ENCODE data around the gene PRDM16.

Gene PRDM16

DNA sequence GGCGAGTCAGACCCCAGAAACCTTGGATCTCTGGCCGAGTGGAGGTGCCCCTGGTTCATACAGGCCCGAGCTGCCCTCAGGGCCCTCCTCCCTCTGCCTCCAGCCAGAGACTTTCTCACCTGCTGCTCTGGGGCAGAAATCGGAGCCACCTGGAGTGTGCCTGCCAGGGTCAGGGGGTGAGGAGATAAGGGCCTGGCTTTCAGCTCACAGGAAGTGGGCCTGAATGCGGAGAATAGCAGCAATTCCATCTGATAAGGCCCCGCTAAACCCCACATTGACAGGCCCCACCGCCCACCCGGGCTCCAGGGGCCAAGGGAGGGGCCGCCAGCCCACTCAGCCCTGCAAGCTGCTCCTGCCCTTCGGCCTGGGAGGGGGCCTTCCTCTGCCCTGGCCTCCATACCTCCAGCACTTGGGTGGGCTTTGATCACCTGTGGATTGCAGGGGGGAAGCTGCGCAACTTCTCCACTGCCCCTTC is 261.8 kb downstream of the PRDM16 start:
- DNase-seq: no peak

DNA sequence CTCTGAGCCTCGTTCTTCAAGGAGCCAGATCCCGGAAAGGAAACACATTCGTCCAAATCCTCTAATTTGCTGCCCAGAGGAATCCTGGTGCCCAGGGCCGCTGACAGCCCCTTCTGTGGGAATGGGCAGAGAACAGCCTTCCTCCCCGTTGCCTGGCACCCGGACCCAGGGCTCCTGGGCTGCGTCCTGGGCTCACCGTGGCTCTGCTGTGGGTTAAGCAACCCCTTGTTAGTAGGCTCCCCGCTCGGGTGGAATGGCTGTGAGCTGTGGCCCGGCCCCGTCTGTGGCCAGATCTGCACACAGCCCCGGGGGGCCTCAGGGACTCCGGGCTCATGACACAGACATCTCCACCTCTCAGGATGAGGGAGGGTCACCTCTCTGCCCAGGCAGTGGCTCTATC is 262.6 kb downstream of the PRDM16 start:
- DNase-seq: no peak

DNA sequence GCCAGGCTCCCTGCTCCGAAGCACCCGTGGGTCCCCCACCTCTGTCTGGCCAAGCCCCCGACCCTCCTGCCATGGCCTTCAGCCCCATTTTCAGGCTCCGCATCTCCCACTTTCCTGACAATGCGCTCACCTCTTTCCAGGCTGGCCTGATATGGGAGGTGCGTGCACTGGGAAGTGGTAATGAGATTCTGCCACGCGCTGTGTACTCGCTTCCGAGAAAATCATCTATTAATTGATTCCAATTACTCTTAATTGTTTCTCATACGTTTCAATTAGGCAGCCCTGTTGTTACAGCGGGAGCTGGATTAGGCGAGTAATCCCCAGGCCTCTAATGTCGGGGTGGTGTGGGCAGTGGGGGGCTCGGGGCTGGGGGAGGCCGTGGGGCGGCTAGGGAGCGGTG is 263.0 kb downstream of the PRDM16 start:
- no peak for DNase-seq

DNA sequence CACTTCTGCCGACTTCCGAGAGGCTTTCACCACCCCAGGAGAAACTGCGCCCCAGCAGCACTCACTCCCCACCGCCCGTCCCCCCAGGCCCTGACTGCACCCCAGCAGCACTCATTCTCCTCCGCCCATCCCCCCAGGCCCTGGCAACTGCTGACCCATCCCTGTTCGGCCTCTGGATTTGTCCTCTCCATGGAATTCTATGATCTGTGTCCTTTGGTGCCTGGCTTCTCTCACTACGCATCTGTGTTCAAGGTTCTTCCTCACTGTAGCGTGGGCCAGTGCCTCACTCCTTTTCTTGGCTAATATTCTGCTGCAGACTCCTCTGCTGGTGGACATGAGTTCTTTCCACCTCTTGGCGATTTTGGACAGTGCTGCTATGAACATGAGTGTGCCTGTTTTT is 263.7 kb downstream of the PRDM16 start:
- no peak for DNase-seq

DNA sequence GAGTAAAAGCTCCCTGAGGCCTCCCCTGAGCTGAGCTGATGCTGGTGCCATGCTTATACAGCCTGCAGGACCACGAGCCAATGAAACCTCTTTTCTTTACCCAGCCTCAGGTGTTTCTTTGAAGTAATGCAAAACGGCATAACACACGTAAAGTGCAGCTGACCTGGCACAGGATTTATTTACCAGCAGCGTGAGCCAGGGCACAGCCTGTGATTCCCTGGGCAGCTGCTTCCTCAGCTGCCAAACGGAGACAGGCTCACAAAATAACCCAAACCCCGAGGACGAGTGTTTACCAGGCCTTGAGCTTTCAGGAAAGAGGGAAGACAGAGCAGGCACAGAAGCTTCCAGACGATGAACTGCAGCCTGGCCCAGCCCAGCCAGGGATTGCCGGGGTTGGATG is 264.9 kb downstream of the PRDM16 start:
- no peak for DNase-seq

DNA sequence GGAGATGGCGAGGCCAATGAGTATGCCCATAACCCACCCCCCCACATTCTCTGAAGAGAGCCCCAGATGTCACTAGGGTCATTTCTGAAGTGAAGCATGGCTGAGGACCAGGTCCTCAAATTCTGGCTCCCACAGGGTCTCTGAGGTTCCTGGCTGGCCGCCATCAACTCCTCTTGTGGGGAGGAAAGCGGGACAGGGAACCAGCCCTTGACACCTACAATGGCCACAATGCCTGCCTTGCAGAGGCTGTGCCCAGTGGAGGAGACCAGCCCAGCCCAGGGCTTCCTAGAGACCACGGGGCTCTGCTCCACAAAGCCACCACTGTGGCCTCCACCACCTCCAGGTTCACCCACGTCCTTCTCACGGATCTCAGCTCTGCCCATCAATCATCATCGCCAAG is 265.4 kb downstream of the PRDM16 start:
- DNase-seq: no peak

DNA sequence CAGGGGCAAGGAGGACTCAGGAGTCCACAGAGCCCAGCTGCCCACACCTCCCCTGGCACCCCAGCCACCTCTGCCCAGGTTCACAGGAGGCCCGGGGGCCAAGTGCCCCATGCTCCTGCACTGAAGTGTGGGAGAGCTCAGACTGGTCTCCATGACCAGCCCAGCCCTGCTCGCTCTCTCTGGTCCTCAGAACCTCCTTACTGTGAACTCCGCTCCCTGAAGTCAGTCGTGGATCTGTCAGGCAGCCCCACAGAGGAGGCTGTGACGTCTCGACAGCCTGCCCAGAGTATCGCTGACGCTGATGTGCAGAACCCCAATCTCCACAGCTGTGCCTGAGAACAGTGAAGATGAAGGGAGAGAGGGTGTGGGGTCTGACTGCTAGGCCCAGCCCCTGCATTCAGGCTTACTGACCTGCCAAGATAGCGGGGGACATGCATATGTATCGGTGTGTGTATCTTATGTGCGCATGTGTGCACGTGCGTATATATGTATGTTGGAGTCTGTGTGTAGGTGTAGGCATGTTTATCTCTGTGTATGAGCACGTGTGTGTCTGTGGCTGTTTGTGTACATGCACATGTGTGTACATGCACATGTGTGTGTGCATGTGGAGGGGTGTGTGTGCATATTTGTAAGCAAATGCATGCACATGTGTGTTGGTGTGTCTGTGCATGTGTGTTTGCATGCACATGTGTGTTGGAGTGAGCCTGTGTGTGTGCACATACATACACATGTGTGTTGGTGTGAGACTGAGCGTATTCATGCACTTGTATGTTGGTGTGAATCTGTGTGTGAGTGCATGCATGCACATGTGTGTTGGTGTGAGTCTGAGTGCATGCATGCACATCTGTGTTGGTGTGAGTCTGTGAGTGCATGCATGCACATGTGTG is 267.0 kb downstream of the PRDM16 start:
- no peak for DNase-seq

DNA sequence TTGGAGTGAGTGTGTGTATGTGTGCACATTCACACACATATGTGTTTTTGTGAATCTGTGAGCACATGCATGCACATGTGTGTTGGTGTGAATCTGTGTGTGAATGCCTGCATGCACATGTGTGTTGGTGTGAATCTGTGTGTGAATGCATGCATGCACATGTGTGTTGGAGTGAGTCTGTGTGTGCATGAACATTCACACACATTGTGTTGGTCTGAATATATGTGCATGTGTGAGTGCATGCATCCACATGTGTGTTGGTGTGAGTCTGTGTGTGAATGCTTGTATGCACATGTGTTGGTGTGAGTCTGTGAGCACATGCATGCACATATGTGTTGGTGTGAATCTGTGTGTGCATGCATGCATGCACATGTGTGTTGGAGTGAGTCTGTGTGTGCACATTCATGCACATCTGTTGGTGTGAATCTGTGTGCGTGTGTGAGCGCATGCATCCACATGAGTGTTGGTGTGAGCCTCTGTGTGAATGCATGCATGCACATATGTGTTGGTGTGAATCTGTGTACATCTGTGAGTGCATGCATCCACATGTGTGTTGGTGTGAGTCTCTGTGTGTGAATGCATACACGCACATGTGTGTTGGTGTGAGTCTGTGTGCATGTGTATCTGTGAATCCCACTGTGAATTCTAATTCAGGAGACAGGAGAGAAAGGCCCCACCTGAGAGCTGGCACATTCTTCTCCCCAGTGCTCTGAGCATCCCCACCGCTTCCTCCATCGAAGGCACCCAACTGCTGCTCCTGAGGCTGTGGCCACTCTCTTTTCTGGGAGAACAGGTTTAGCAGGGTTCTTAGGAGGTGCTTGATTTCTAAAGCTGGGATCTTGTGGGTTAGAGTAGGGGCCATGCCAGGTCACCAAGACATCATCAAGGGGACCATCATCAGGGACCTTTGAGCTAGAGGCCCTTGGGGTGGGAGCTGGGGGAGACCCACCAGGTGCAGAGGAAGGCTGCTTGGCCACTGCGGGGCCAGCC is 267.9 kb downstream of the PRDM16 start:
- DNase-seq: no peak

DNA sequence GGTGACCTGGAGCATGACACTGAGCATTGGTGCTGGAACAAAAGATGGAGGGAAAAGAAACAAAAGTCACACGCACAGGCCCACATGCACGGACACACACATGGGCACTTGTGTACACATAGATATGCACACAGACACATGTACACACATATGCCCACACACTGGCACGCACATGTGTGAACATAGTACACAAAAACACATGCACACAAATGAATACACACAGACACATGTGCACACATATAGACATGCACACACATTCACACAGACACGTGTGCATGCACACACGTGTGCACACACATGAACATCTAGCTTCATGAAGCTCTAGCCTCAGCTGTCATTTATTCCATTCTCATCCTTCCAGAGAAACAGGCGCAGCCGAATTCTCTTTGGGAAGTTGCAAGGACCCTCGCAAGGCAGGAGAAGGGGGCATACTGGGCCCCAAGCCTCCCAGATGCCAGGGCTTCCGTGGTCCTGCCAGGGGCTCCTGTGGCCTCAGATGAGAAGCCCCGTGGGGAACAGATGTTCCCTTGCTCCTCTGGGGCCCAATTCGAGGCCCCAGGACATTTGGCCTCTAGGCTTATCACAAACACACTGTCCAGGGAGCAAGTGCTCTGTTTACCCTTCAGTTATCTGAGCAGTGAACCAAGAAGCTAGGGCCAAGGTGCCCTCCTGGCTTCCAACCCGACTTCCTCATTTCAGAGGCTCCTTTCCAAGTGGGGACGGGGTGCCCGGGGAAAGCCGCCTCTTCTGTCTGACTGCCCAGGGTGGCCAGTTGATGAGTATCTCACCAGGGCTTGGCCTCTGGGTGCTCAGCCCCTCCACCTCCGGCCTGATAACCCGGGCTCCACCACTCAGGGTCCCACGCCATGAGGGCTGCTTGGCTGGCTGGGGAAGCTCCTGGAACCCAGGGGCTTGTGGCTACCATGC is 269.1 kb downstream of the PRDM16 start:
- DNase-seq: no peak

DNA sequence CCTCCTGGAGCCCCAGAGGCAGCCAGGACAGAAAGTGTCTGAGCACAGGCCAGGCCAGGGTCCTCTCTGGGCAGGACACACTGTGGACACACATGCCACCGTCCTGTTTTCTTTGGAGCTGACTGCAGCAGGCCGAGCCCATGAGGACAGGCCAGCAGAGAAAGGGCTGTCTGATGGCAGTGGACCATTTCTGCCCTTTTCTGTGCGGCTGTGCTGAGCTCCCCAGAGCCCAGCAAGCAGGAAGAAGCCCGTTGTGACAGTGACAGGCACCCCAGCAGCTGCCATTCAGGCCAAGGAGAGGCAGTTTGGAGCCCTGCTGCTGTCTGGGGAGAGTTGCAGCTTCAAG is 269.7 kb downstream of the PRDM16 start:
- DNase-seq: no peak

DNA sequence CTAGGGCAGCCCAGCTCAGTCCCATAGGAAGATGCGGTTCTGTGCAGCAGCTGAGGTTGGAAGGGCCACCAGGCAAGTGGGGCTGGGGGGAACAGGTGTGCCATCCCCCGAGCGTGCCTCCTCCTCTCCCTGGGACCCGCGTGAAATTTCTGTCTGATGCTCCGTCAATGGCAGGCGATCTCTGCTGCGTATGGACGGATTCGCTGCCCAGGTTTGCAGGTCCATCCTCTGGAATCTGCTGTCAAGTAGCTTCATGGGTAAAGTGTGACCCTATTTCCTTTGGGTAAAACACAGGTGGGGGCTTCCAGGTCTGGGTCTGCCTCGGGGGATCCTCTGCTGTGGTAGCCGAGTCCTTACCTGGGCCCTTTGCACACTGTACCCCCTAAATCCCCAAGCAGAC is 270.9 kb downstream of the PRDM16 start:
- DNase-seq: no peak

DNA sequence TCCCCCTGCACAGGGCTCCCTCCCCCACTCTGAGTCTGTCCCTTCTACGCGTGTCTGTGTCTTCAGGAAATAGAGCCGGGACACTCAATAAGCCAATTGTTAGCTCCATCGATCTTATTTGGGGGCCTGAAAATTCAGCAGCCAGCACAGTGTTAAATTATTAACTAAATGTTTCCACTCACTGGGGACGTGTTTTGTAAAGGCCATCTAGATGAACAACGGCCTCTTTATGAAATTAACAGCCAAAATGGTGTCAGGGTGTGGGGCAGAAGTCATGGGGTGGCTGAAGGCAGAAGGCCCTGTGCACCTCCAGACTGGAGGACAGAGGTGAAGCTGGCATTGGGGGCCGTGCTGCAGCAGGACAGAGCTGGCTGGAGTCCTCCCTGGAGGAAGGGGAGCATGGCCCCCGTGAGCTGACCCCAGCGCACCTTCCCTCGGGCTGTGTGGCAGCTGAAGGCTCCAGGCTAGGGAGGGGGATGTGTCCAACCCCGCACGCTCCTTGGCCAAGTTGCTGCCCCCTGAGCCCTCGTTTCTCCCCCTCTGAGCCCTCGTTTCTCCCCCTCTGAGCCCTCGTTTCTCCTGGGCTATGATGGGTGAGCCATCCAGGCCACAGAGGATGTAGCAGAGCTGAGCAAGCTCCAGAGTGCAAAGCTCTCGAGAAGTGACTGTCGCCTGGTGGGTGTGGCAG is 271.7 kb downstream of the PRDM16 start:
- DNase-seq: no peak

DNA sequence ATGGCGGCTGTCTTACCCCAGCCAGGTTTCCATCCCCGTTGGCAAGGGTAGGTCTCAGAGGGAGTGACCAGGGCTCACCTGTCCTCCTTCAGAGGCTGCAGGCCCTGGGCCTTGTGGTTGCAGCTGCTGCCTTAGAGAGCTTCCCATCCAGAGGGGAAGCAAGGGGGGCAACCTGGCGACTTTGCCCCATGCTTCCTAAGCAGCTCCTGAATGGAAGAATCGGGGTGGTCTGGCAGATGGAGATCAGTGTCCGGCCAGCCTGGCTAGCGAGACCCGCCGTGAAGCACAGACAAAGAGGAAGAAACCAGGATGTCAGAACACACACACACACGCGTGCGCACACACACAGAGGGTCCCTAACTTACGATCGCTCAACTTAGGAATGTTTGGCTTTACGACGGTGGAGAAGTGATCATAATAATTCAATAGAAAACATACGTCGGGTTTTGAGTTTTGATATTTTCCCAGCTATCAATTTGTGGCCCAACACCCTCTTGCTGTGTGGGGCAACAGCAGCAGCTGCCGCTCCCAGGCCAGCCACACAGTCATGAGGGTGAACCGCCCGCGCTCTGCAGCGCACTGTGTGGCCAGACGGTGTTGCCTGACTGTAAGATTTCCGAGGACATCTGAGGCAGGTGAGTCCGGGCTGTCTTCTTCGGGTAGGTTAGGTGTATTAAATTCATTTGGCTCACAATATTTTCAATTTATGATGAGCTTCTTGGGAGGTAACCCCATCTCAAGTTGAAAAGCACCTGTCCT is 272.4 kb downstream of the PRDM16 start:
- no peak for DNase-seq

DNA sequence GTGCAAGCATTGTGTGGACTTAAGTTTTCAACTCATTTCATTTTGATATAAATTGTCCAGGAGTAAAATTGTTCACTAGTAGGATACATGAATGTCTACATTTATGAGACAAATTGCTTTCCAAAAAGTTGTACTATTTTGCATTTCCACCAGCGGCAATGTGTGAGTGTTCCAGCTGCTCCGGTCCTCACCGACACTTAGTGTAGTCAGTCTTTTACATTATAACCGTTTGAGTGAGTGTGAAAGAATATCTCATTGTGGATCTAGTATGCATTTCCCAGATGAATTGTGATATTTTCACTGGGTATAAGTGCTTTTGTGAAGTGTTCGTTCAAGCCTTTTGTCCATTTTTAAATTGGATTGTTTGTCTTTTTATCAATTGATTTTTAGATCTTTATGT is 274.0 kb downstream of the PRDM16 start:
- DNase-seq: no peak

DNA sequence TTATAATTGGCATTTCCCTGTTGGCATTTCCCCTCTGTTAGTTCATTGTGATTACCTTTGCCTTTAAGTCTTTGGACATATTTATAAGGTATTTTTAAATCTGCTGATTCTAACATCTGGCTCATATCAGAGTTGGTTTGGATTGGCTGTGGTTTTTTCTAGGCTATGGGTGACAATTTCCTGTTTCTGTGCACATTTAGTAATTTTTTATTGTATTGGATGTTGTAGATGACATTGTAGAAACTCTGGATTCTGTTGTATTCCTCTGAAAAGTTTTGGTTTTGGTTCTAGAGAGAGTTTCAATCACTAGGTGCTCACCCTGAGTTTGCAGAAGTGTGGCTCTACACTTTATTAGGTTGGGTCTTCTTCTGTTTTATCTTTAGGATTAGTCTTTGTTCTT is 275.4 kb downstream of the PRDM16 start:
- DNase-seq: no peak

DNA sequence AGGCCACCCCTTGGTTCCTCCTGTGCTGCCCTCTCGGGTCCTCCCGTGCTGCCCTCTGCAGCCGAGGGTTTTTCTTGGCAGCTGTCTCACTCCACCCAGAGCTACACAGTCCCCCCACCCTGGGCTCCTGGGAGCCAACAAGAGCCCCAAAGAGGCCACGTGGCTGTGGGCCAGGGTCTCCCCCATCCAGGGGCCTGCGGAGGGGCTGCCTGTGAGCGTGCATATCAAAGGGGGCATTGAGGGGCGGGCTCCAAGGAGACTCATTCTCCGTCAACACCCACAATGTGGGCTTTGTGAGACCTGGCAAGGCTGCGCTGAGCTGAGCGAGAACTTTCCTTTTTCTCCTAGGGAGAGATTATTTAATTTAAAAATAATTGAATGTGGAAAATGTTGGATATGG is 276.8 kb downstream of the PRDM16 start:
- DNase-seq: no peak

DNA sequence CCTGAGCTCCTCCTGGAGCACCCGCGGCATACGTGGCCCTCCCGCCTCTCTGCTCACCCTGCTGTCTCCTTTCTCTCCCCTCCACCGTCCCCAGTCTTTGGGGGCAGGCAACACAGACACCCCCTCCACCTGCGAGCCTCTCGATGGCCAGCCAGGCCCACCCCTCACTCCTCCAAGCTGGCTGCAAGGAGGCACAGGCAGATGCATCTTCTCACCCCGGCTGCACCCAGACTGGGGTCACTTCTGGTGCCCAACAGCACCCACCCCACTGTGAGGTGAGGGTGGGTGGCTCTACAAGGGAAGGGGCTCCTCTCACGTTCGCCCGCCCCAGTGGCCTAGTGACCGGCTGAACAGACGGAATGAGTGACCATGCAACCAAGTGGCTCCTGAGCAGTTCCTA is 277.5 kb downstream of the PRDM16 start:
- no peak for DNase-seq

DNA sequence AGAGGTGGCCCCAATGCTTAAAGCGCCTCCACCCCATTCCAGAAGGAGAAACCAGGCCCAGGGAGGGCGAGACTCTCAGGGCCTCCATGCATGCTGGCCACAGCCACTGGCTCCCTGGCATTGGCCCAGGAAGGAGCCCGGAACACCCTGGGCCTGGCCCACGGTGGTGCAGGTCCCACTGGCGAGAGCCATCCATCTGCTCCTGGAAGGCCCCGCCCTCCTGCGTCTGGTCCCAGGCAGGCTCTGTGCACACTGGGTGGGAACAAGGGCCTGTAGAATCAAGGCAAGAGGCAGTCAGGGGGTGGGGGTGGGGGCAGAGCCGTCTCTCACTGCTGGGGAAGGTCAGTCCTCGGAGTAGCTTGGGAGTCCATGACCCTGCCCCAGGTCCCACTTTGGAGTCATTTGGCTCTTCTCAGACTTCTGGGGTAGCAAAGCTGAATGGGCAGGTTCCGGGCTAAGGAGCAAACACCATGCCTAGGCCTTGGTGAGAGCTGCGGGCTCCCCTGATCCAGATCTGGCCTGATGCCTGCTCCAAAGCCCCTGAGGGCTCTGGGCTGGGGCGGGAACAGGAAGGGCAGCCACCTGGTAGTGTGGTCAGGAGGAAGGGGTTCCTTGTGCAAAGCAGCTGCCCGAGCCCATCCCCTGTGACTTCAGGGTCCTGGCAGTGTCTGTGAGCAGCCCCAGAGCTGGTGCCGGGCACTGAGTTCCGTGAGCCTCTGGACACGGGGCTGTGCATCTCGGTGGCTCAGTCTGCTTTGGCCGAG is 278.4 kb downstream of the PRDM16 start:
- DNase-seq: no peak

DNA sequence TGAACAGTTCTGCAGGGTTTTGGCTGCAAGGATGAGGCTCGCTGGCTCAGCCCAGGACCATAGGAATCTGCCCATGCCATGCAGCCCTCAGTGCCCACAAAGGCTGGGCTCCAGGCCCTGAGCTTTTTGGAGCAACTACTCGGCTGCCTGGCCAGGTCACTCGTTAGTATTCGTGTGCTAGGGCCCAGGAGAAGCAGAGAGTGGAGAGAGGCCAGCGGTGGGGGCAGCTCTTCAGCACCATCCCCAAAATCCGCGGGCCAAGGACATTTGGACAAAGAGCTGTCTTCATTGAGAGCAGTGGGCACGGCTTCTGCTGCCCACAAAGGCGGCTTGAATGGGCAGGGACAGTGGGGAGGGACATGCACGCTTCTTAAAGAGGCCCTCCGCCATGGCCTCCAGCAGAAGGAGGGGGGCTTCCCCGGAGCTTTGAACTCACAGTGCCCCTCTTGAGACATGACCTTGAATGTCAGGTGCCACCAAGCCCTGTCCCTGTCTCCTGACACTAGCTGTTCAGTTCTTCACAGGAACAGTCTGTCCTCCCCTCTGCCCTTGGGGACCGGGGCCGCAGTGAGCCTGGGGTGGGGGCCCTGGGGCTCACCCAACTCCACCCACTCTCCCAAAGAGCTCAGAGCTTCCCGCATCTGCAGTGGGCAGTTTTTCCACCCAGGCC is 279.3 kb downstream of the PRDM16 start:
- no peak for DNase-seq

Measured in NCI-H2107 (cell line).